ENCODE data around the gene CALM3. TPM values are rescaled to one million over a fixed set of nuclear protein-coding genes. Genes with fewer than 3 reads are reported as not detected.
A peak's percentile ranks its signal among the peaks of the same experiment; 100 is the strongest.

CALM3 gene
- total RNA-seq, 1 donor from 2014 or later, result 142 TPM

DNA sequence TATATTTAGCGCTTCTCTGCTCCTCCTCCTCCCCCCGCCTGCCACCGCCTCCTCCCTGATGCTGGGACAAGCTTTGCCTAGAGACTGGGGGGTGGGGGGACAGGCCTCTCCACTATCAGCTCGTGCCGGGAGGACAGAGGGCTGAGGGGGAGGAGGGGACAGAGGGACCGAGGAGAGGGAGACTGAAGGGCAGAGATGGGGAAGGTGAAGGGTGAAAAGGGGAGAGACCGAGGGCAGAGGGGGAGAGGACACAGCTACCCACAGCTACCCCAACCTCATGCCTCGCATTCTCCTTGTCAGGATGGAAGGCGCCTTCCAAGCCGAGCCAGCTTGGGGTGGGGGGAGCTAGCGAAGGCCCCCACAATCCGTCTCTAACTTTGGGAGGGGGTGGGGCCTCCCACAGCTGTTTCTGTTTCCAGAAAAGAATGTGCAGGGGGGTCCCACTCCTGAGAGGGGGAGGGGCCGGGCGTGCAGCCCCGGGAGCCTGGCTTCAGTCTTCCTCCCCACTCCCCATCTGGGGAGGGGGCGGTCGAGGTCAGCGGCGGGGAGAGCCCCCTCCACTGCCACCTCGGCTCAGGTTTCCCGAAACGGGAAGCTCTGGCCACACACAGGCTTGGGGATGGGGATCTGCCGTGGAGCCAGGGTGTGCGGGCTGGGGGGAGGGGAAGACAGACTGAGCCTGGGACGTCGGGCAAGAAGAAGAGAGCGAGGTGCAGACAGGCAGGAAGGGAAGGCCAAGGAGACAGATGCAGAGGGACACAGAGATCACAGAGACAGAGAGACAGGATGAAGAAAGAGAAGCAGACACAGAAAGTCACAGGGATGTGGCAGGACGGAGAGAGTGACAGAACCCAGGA lies 58.2 kb downstream of the CALM3 start:
- Histone ChIP-seq H3K9me3 (no peaks in the 10 kb centered on the region), H3K36me3 (no peaks in the 10 kb centered on the region), H3K27me3 (peaks cover 30% of the 10 kb centered on the region), H3K4me1 (peaks cover 21% of the 10 kb centered on the region), H3K4me3 (peak overlapping the region; percentile 57), H3K27ac (no peak overlapping the region)
- peak; percentile 68 for DNase-seq
- no peak for TF ChIP-seq CTCF (IDR thresholded peaks at IDR 0.05)
- no peak for ATAC-seq
- intact Hi-C loops (cut with DNase I), result loop anchor here (5.0 kb wide), 1 partner anchor 47 kb away; no protein-coding TSS in a partner anchor

- intact Hi-C loops (cut with DNase I), result loop anchor here (5.0 kb wide), 1 partner anchor 48 kb away; no protein-coding TSS in a partner anchor
- no peaks in the 10 kb centered on the region for H3K9me3 ChIP-seq
- H3K27ac ChIP-seq, result no peak overlapping the region
- ATAC-seq (no peak), DNase-seq (no peak)
- TF ChIP-seq CTCF (IDR thresholded peaks at IDR 0.05), result no peak
- H3K4me3 ChIP-seq, result peak overlapping the region; percentile 57
- H3K27me3 ChIP-seq, result peaks cover 30% of the 10 kb centered on the region
- H3K4me1 ChIP-seq, result peaks cover 21% of the 10 kb centered on the region
- H3K36me3 ChIP-seq, result no peaks in the 10 kb centered on the region
These were observed 58.9 kb downstream of the CALM3 start for GRCh38 chr19:46660008-46660517.

Other genes with a start within 250 kb of the CALM3 start
- 8.9 TPM for gene CCDC8, start 187.8 kb upstream of the CALM3 start, total RNA-seq
- gene PNMA8C, start 172.4 kb upstream of the CALM3 start, total RNA-seq, result not detected
- 1.8 TPM for gene PNMA8A, start 129.8 kb upstream of the CALM3 start, total RNA-seq
- gene PNMA8B, start 105.5 kb upstream of the CALM3 start, total RNA-seq, result 1.9 TPM
- 12.6 TPM for gene PTGIR, start 23.8 kb downstream of the CALM3 start, total RNA-seq
- not detected for gene GNG8, start 34.9 kb downstream of the CALM3 start, total RNA-seq
- 10.0 TPM for gene DACT3, start 59.9 kb downstream of the CALM3 start, total RNA-seq
- 58.9 TPM for gene PRKD2, start 115.8 kb downstream of the CALM3 start, total RNA-seq
- 14.2 TPM for gene FKRP, start 144.7 kb downstream of the CALM3 start, total RNA-seq
- 68.5 TPM for gene STRN4, start 145.1 kb downstream of the CALM3 start, total RNA-seq
- 133 TPM for gene SLC1A5, start 187.3 kb downstream of the CALM3 start, total RNA-seq
- 101 TPM for gene AP2S1, start 249.5 kb downstream of the CALM3 start, total RNA-seq